Peyer's patch (tissue), 4 donors: ENCODE measurements around the gene TCAIM. TPM values are rescaled to one million over a fixed set of nuclear protein-coding genes. Genes with fewer than 3 reads are reported as not detected.
"Not testable (repeated sequence)": the region's sequence is repeated elsewhere in the genome, so short reads cannot be mapped to it uniquely, and the experiment has no call there.

Experiments
- DNase-seq, 3 donors: peaks; one replicate each; pipeline ENCODE4 v3.0.0-alpha.2; 2017 to 2019
- H3K27ac ChIP-seq, 4 donors: fragments of 200-600 bp; sonication (generic); one replicate each; pipeline ENCODE4 v1.5.1; 2016 to 2019
- H3K27me3 ChIP-seq, 2 donors: fragments of 200-600 bp; sonication (generic); one replicate each; pipeline ENCODE4 v1.5.1; 2019
- H3K36me3 ChIP-seq, 3 donors: fragments of 200-600 bp; sonication (generic); one replicate each; pipeline ENCODE4 v1.5.1; 2016 to 2019
- H3K4me1 ChIP-seq, 4 donors: fragments of 200-600 bp; sonication (generic); one replicate each; pipeline ENCODE4 v1.5.1; 2016 to 2019
- H3K4me3 ChIP-seq, 4 donors: fragments of 200-600 bp; sonication (generic); 1 replicate in 3 of 4; 2 replicates in 1 of 4; pipeline ENCODE4 v1.5.1; 2016 to 2019; ENCODE audit warnings: mild to moderate bottlenecking in 1 of 4
- H3K9me3 ChIP-seq, 4 donors: fragments of 200-600 bp; sonication (generic); one replicate each; pipeline ENCODE4 v1.5.1; 2016 to 2019; ENCODE audit warnings: mild to moderate bottlenecking in 1 of 4
- POLR2A ChIP-seq, 2 donors: fragments of 450-650 bp; IDR thresholded peaks; one replicate each; pipeline ENCODE4 v1.5.1; 2017; ENCODE audit warnings: antibody characterized with exemption in 2 of 2, mild to moderate bottlenecking in 2 of 2, moderate library complexity in 2 of 2
- total RNA-seq, 4 donors: library from RNA; depleted of rRNA; stranded (reverse); fragments of >200 nt; gene quantifications; one replicate each; pipeline ENCODE4 v1.1.0, GENCODE V29; 2016
- TF ChIP-seq, protein P1 (sequence below), 6 experiments: fragments of 450-650 bp in 4 of 6; fragments of 200-600 bp in 2 of 6; sonication (generic) in 1 of 6; IDR thresholded peaks; one replicate each; pipeline ENCODE4 v1.5.1; 2017 to 2019; ENCODE audit warnings: antibody characterized with exemption in 6 of 6, mild to moderate bottlenecking in 3 of 6, moderate library complexity in 1 of 6

The TCAIM gene
- total RNA-seq, 4 donors from 2014 or later: 14.7 to 25.9 (median 17.8) TPM

DNA sequence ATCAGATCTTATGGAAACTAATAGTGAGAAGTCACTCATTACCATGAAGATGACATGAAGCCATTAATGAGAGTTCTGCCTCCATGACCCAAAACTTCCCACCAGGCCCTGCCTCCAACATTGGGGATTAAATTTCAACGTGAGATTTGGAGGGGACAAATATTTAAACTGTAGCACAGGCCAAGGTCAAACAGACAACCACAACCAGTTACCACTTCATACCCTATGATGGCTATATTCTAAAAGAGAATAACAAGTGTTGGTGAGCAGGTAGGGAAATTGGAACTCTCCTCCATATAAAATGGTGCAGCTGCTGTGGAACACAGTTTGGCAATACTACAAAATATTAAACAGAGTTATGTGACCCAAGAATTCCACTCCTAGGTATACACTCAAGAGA, 36.9 kb downstream of the TCAIM start:
- no peak for TF ChIP-seq POLR2A (IDR thresholded peaks at IDR 0.05)
- TF ChIP-seq, protein P1, sequence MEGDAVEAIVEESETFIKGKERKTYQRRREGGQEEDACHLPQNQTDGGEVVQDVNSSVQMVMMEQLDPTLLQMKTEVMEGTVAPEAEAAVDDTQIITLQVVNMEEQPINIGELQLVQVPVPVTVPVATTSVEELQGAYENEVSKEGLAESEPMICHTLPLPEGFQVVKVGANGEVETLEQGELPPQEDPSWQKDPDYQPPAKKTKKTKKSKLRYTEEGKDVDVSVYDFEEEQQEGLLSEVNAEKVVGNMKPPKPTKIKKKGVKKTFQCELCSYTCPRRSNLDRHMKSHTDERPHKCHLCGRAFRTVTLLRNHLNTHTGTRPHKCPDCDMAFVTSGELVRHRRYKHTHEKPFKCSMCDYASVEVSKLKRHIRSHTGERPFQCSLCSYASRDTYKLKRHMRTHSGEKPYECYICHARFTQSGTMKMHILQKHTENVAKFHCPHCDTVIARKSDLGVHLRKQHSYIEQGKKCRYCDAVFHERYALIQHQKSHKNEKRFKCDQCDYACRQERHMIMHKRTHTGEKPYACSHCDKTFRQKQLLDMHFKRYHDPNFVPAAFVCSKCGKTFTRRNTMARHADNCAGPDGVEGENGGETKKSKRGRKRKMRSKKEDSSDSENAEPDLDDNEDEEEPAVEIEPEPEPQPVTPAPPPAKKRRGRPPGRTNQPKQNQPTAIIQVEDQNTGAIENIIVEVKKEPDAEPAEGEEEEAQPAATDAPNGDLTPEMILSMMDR (IDR thresholded peaks at IDR 0.05): no peak
- no peaks in the 10 kb centered on the region for H3K27me3 ChIP-seq
- H3K4me3 ChIP-seq: no peak overlapping the region
- no peaks in the 10 kb centered on the region for H3K4me1 ChIP-seq
- no peaks in the 10 kb centered on the region for H3K9me3 ChIP-seq
- H3K36me3 ChIP-seq: peaks cover 0 to 13% (median 0%) of the 10 kb centered on the region in 3 donors
- DNase-seq: no peak
- H3K27ac ChIP-seq: no peak overlapping the region

DNA sequence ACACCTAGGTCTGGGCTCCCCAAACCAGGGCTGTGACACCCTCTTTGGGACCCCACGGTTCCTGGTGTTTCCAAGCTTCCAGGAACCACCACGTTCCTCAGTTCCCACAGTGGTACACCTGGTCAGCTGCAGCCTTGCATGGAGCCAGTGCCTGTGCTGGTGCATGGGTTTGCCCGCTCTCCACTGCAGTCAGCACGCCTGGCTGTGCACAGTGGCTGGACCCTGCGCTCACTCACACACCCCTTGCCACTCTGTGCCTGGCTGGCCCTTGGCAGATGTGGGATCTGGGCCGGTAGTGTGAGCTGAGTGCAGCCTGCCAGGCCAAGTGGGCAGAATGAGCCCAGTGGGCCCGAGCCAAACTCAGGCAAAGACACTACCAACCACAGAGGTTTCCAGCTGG, 48.8 kb downstream of the TCAIM start:
- Histone ChIP-seq H3K27me3 (no peaks in the 10 kb centered on the region), H3K9me3 (peaks cover 0 to 9% (median 0%) of the 10 kb centered on the region in 4 donors), H3K27ac (no peak overlapping the region), H3K4me3 (no peak overlapping the region), H3K4me1 (no peaks in the 10 kb centered on the region), H3K36me3 (no peaks in the 10 kb centered on the region)
- TF ChIP-seq, protein P1 (IDR thresholded peaks at IDR 0.05): no peak
- TF ChIP-seq POLR2A (IDR thresholded peaks at IDR 0.05): no peak
- DNase-seq: no peak

GRCh38 chr3:44392489-44392888, 53.9 kb downstream of the TCAIM start:
- no peak overlapping the region for H3K27ac ChIP-seq
- H3K9me3 ChIP-seq: no peaks in the 10 kb centered on the region
- no peaks in the 10 kb centered on the region for H3K27me3 ChIP-seq
- peaks cover 0 to 14% (median 0%) of the 10 kb centered on the region in 3 donors for H3K36me3 ChIP-seq
- H3K4me1 ChIP-seq: no peaks in the 10 kb centered on the region
- no peak for TF ChIP-seq POLR2A (IDR thresholded peaks at IDR 0.05)
- TF ChIP-seq, protein P1 (IDR thresholded peaks at IDR 0.05): no peak
- no peak for DNase-seq
- H3K4me3 ChIP-seq: no peak overlapping the region

GRCh38 chr3:44395714-44396113, 57.1 kb downstream of the TCAIM start:
- Histone ChIP-seq H3K27me3 (no peaks in the 10 kb centered on the region), H3K27ac (no peak overlapping the region), H3K9me3 (no peaks in the 10 kb centered on the region), H3K36me3 (peaks cover 0 to 15% (median 0%) of the 10 kb centered on the region in 3 donors), H3K4me1 (no peaks in the 10 kb centered on the region), H3K4me3 (no peak overlapping the region)
- TF ChIP-seq, protein P1 (IDR thresholded peaks at IDR 0.05): no peak
- no peak for TF ChIP-seq POLR2A (IDR thresholded peaks at IDR 0.05)
- DNase-seq: no peak

DNA sequence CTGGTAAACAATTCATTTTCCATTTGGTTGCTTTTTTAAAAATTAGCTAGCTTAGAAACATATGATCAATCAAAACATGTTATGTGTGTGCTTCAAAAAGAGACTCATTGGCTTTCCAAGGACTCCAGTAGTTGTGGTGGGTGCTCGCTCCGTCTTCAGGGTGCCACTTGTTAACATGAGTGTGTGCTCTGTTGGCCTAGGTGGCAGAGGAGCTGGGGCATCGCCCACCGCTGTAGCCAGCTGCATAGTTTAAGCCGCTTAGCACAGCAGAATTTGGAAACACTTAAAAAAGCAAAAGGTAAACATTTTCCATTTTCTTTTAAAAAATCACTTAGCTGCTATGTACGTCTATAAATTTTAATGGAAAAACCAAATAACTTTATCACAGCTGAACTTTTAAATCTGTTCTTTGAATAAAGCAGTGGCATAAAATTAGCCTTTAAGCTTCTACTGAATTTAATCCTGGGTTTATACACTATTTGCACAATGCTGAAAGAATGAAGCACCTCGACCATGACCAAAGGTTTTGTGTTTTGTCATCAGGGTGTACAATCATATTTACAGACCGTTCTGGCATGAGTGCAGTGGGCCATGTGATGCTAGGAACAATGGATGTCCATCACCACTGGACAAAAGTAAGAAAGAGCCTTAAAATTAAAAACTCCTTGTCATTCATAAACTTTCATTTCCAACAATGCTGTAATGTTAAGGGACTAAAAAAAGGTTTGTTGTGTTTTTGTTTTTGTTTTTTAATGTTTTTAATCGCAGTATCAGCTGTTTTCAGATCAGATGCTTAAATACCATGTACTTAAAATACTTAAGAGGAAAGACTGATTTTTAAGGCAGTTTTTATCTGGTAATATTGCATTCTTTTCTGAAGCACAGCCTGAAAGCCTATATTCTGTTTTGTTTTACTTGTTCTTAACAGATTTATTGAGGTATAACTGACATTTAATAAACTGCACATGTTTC, 57.9 kb downstream of the TCAIM start:
- TF ChIP-seq, protein P1 (IDR thresholded peaks at IDR 0.05): no peak
- no peak for TF ChIP-seq POLR2A (IDR thresholded peaks at IDR 0.05)
- no peak overlapping the region for H3K4me3 ChIP-seq
- no peak for DNase-seq
- H3K27me3 ChIP-seq: no peaks in the 10 kb centered on the region
- peaks cover 0 to 22% (median 0%) of the 10 kb centered on the region in 3 donors for H3K36me3 ChIP-seq
- no peak overlapping the region for H3K27ac ChIP-seq
- H3K4me1 ChIP-seq: no peaks in the 10 kb centered on the region
- H3K9me3 ChIP-seq: no peaks in the 10 kb centered on the region

DNA sequence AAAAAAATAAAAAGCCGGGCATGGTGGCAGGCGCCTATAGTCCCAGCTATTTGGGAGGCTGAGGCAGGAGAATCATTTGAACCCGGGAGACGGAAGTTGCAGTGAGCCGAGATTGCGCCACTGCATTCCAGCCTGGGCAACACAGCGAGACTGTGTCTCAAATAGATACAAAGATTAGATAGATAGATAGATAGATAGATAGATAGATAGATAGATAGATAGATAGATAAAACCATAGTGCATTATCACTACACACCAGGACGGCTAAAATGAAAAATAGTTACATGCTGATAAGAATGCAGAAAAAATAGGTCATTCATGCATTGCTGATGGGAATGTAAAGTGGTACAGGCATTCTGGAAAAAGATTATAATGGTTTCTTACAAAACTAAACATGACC, 59.7 kb downstream of the TCAIM start:
- not testable (repeated sequence) for DNase-seq, H3K4me1 ChIP-seq, H3K27me3 ChIP-seq, H3K4me3 ChIP-seq, H3K27ac ChIP-seq, H3K9me3 ChIP-seq
- peaks cover 0 to 22% (median 0%) of the 10 kb centered on the region in 3 donors for H3K36me3 ChIP-seq
